NOMO-1 treated with dmso at 0.1 percent for 144 hours (cell line): Measurements from ENCODE around the gene CRAT.

Source experiments
- DNase-seq: peaks from one replicate; lab custom pipeline; 2025; ENCODE audit not compliant: unreplicated experiment; lab: John Stamatoyannopoulos, UW

The CRAT gene

GRCh38 chr9:129110740-129111527, at the start of gene CRAT, which contains the start of gene PTPA:
TSS of gene CRAT (minus strand) at chr9:129110793. CDS start at chr9:129110509, 284 bp downstream.
TSS of gene PTPA (plus strand) at chr9:129111415. CDS start at chr9:129111601, 186 bp downstream.
- DNase-seq: peak; percentile 80

GRCh38 chr9:129156163-129156562, 45.6 kb upstream of the CRAT start:
- DNase-seq: no peak

GRCh38 chr9:129154866-129155477, 44.4 kb upstream of the CRAT start:
- no peak for DNase-seq

GRCh38 chr9:129151469-129151868, 40.9 kb upstream of the CRAT start:
- no peak for DNase-seq

DNA sequence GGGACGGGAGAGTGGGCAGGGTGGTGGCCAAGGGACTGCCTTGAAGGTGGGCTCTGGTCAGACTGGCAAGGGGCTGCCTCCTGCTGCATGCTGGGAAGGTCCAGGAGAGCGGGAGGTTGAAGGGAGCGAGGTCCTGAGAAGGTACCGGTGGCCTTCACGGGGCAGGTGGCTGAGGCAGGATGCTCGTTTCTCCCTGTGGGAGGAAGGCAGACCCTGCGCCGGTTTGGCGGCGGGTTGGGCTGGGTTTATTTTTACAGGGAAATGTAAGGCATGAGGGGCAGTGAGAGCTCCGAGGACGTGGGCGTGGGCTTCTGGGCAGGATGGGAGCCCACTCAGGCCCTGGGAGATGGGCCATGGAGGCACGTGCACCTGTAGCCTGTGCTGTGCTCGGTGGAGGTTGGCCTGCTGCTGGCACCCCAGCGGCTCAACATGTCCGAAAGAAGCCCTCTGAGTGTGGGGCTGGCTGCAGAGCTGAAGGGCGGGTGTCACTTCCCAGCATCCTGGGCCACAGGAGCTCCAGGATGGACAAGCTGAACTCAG, 40.1 kb upstream of the CRAT start:
- no peak for DNase-seq

- no peak for DNase-seq
Observed at GRCh38 chr9:129150122-129150521, 39.5 kb upstream of the CRAT start.

DNA sequence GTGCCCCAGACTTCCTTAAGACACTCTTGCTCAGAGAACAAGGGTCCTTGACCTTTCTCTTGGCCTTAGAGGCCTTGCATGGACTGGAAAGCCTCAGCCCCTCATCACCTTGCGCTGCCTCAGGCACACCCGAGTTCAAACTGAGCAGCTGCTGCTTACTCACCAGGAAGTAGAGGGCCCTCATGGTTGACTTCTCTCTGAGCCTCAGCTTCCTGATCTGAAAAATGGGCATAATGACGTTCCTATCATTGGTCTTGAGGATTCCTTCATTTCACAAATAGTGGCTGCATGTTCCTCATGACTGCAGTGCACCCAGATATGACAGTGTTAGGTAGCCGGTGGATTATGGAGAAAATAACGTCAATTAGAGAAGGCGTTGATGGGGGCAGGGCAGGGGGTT, 38.8 kb upstream of the CRAT start:
- no peak for DNase-seq

- DNase-seq: no peak
Observed at GRCh38 chr9:129148463-129149204, 38.0 kb upstream of the CRAT start.

DNA sequence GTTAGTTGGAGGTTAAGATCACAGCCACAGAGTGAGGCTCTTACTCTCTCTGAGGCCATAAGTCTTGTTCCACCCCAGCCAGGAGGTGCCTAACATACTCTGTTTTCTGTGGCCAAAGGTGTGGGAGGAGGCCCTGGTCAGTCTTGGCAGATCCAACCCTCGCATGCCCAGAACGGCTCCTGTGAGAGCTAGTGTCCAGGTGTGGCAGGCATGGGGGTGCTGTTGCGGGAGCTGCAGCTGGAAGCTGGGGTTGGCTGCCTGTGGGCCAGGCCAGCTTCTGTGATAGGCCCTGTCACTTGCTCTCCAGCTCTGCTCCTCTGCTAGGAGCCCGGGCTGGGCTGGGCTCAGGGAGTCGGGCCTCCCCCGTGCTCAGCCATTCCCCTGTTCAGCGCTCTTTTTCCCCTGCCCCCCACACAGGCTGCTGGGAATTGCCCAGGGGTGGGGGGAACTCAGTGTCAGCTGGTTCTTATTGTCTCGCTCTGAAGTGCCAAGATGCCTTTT, 35.9 kb upstream of the CRAT start:
- no peak for DNase-seq

GRCh38 chr9:129145841-129146292, 35.3 kb upstream of the CRAT start:
- DNase-seq: no peak

GRCh38 chr9:129145316-129145715, 34.7 kb upstream of the CRAT start:
- DNase-seq: no peak

GRCh38 chr9:129143031-129143927, 32.7 kb upstream of the CRAT start:
- no peak for DNase-seq

- DNase-seq: no peak
Observed at GRCh38 chr9:129142138-129142935, 31.7 kb upstream of the CRAT start.

DNA sequence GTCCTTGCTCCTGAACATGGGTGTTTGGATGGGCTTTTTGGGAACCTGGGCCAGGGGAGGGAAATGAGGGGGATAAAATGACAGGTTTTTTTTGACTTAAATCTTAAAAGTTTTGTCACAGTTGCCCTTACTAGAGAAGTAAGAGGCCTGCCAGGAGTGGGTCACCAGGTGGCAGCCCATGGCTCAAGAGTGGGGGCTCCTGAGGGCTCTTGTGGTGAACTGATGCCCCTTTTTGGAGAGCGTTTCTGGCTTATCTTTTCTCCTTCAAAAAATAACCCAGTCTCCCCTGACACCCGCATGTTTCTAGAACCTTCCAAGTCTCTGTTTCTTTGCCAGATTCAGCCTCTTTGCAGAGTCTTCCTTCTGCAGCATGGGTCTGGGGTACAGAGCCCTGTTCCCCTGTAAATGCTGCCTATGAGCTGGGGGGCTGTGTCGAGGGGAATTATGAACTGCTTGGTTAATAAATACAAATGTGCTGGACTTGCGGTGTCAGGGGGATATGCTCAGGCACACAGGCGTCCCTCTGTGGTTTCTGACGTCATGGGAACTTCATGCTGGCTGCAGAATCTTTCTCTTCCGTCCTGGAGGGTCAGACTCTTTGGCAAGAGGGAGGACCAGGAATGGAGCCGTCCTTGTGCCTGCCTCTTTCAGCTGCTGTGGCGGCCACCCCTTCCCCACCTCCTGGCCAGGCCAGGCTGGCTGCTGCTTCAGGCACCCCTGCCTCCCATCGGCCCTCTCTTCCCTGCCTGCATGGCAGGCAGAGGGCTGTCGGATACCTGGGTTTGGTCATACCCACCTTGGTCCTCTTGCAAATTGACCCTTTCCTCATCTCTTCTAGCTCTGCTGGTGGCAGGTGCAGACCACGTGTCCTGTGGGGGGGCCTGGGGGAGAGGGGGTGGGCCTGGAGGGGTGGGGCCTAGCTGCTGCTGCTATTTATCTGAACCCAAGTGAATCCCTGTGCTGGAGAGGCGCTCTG, 30.8 kb upstream of the CRAT start:
- DNase-seq: peak; percentile 13

DNA sequence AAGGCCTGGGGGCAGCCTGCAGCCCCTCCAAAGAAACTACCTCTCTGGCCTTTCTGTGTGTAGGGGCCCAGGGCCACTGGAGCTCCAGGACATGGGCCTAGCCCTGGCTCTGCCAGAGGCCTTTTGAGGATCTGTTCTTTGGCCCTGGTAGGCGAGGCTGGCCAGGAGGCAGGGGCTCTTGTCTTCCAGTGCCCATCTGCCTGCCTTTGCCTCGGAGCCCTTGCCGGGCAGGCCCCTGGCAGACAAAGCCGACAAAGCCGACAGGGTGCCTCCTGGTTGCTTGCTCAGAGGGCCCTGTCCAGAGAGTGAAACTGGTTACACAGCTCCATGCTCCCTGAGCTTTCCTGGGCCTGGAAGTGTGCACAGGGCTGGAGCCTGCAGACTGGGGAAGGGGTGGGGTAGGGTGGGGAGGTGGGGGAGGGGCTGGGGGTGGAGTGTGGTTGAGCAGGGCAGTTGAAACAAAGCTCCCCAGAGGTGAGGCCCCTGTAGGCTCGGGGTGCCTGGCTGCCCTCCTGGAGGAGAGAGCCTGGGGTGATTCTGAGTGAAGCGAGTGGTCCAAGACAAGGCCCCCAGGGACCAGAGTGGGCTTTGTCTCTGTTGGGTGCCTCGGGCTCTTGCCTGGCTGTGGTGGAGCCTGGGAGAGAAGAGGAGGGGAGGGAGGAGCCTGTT, 29.9 kb upstream of the CRAT start:
- no peak for DNase-seq

DNA sequence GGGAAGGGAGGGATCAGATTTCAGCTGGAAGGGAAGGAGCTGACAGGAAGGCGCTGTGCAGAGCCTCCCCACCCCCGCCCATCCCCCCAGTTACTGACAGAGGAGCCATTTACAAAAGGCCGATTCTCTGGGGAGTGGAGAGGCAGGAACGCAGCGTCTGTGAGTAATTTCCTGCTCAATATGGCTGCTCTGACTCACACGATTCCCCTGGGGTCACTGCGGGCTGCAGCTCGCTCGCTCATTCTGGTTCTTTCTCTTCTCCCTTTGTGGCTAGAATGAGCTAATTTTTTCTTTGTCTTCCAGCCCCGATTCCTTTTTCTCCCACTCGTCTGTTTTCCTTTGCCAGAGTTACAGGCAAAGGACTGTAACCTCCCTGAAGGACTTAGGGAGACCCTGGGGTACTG, 29.4 kb upstream of the CRAT start:
- peak; percentile 89 for DNase-seq

GRCh38 chr9:129139233-129139992, 28.8 kb upstream of the CRAT start:
- peak; percentile 87 for DNase-seq
